K562 (cell line): ENCODE data around the gene DNAJC1. TPM values are rescaled to one million over a fixed set of nuclear protein-coding genes. Genes with fewer than 3 reads are reported as not detected.

Source experiments
- BDP1 ChIP-seq: IDR thresholded peaks from 3 replicates; pipeline ENCODE4 v1.6.1; 2011; ENCODE audit not compliant: insufficient read length, insufficient read depth
- BRD4 ChIP-seq: fragments of 200-600 bp; sonication (generic); IDR thresholded peaks from 2 replicates; pipeline ENCODE4 v1.6.1; 2017; ENCODE audit warnings: inconsistent platforms
- CREBBP ChIP-seq: IDR thresholded peaks from one replicate; pipeline ENCODE4 v1.6.1; 2012; ENCODE audit warnings: low read depth, mild to moderate bottlenecking, control low read depth, inconsistent platforms, low read length
- DDX20 ChIP-seq: fragments of 450-650 bp; IDR thresholded peaks from 2 replicates; pipeline ENCODE4 v1.6.1; 2016; ENCODE audit warnings: missing genetic modification characterization, low read depth, mild to moderate bottlenecking, missing compliant biosample characterization, moderate library complexity
- ETS2 ChIP-seq: IDR thresholded peaks from 2 replicates; pipeline ENCODE4 v1.6.1; 2016; ENCODE audit warnings: borderline replicate concordance, missing genetic modification characterization, mild to moderate bottlenecking, moderate library complexity, missing compliant biosample characterization; ENCODE audit not compliant: poor library complexity, severe bottlenecking
- GABPB2 ChIP-seq: fragments of 250-450 bp; sonication (Bioruptor Pico); conservative IDR thresholded peaks from 2 replicates; pipeline ENCODE4 v1.5.1; 2021; ENCODE audit warnings: mild to moderate bottlenecking
- KLF16 ChIP-seq: IDR thresholded peaks from 2 replicates; pipeline ENCODE4 v1.6.1; 2016; ENCODE audit warnings: antibody characterized with exemption
- MEF2D ChIP-seq: conservative IDR thresholded peaks from 2 replicates; pipeline ENCODE4 v1.6.1; 2016; ENCODE audit warnings: low read depth, missing genetic modification characterization, missing compliant biosample characterization
- NR3C1 ChIP-seq: sonication (generic); formaldehyde crosslinking; IDR thresholded peaks from 2 replicates; pipeline ENCODE4 v1.8.1; 2022; ENCODE audit warnings: missing genetic modification reagents
- PCBP1 ChIP-seq: fragments of 200-400 bp; formaldehyde crosslinking; IDR thresholded peaks from 2 replicates; pipeline ENCODE4 v1.6.1; 2018; ENCODE audit warnings: mild to moderate bottlenecking, low read depth, low read length; ENCODE audit not compliant: poor library complexity, severe bottlenecking
- POU5F1 ChIP-seq: fragments of 150-350 bp; IDR thresholded peaks from 2 replicates; pipeline ENCODE4 v1.6.1; 2014; ENCODE audit warnings: borderline replicate concordance, low read length, low read depth, mild to moderate bottlenecking; ENCODE audit not compliant: partially characterized antibody
- RFX7 ChIP-seq: fragments of 250-450 bp; sonication (Bioruptor Pico); IDR thresholded peaks from 2 replicates; pipeline ENCODE4 v1.5.1; 2021; ENCODE audit warnings: mild to moderate bottlenecking
- SIRT6 ChIP-seq: IDR thresholded peaks from one replicate; pipeline ENCODE4 v1.6.1; 2012; ENCODE audit warnings: low read depth, mild to moderate bottlenecking, control low read depth, inconsistent platforms, low read length, moderate library complexity
- SMAD4 ChIP-seq: fragments of 250-450 bp; sonication (Bioruptor Pico); conservative IDR thresholded peaks from 2 replicates; pipeline ENCODE4 v1.8.0; 2021; ENCODE audit warnings: inconsistent platforms, mild to moderate bottlenecking, moderate library complexity
- SMC3 ChIP-seq: conservative IDR thresholded peaks from 2 replicates; pipeline ENCODE4 v1.6.1; 2011; ENCODE audit warnings: low read depth, low read length, improper control_type of control experiment; ENCODE audit not compliant: insufficient read depth
- SOX6 ChIP-seq: fragments of 450-650 bp; IDR thresholded peaks from 2 replicates; pipeline ENCODE4 v1.6.1; 2014; ENCODE audit warnings: mild to moderate bottlenecking
- STAT5B ChIP-seq: fragments of 250-450 bp; sonication (Bioruptor Pico); IDR thresholded peaks from 2 replicates; pipeline ENCODE4 v1.8.0; 2021; ENCODE audit warnings: mild to moderate bottlenecking, inconsistent platforms
- SUPT5H ChIP-seq: fragments of 450-650 bp; IDR thresholded peaks from 2 replicates; pipeline ENCODE4 v1.6.1; 2016
- TRIM24 ChIP-seq, 2 experiments: fragments of 450-650 bp; IDR thresholded peaks; 2 replicates each; pipeline ENCODE4 v1.6.1; 2016
- ZC3H4 ChIP-seq: sonication (generic); formaldehyde crosslinking; IDR thresholded peaks from 2 replicates; pipeline ENCODE4 v1.9.0; 2021; ENCODE audit warnings: missing genetic modification reagents, borderline replicate concordance
- ZNF12 ChIP-seq: sonication (generic); formaldehyde crosslinking; IDR thresholded peaks from 2 replicates; pipeline ENCODE4 v1.4.0; 2020; ENCODE audit warnings: mild to moderate bottlenecking, missing genetic modification reagents
- ZNF197 ChIP-seq: fragments of 200-800 bp; sonication (Bioruptor generic); IDR thresholded peaks from 2 replicates; pipeline ENCODE4 v1.6.1; 2016; ENCODE audit warnings: low read depth, missing genetic modification characterization, missing compliant biosample characterization
- ZNF384 ChIP-seq: IDR thresholded peaks from 2 replicates; pipeline ENCODE4 v1.6.1; 2012; ENCODE audit warnings: low read depth, low read length, improper control_type of control experiment
- ZNF695 ChIP-seq: fragments of 450-650 bp; formaldehyde crosslinking; IDR thresholded peaks from 2 replicates; pipeline ENCODE4 v1.4.0; 2020; ENCODE audit warnings: mild to moderate bottlenecking, moderate library complexity
- ZNF696 ChIP-seq: fragments of 250-450 bp; sonication (Bioruptor Pico); conservative IDR thresholded peaks from 2 replicates; pipeline ENCODE4 v1.4.0; 2020; ENCODE audit warnings: mild to moderate bottlenecking, moderate library complexity
- polyA plus RNA-seq, 8 experiments: library from polyadenylated mRNA; depleted of rRNA in 4 of 8; stranded (reverse) in 5 of 8; unstranded in 3 of 8; fragments of >200 nt; fragmentation: Nextera tagmentation in 2 of 8; fragmentation: Illumina TruSeq in 1 of 8; extraction: Ambion mirVana in 2 of 8; extraction: Trizol in 1 of 8; gene quantifications; 2 replicates each; pipeline versions ENCODE4 v1.2.1 to v1.2.3, GENCODE V29; 2011 to 2014; ENCODE audit warnings: inconsistent platforms in 1 of 8, missing spikeins in 1 of 8
- total RNA-seq, 7 experiments: library from RNA; depleted of rRNA in 6 of 7; stranded (reverse); fragments of >200 nt in 6 of 7; fragmentation: Illumina TruSeq in 2 of 7; extraction: Trizol in 2 of 7; gene quantifications; 2 replicates each; pipeline versions ENCODE4 v1.2.1 to v1.2.3, GENCODE V29; 2011 to 2021; ENCODE audit warnings: low replicate concordance in 1 of 7
- TF ChIP-seq, protein P1 (sequence below): fragments of 450-650 bp; IDR thresholded peaks from 2 replicates; pipeline ENCODE4 v1.6.1; 2016; ENCODE audit warnings: missing biosample characterization, missing genetic modification characterization
- TF ChIP-seq, protein P2 (sequence below): fragments of 250-450 bp; sonication (Bioruptor Pico); IDR thresholded peaks from 2 replicates; pipeline ENCODE4 v1.8.0; 2021; ENCODE audit warnings: moderate library complexity, mild to moderate bottlenecking, inconsistent platforms
- TF ChIP-seq, protein P3 (sequence below): fragments of 250-450 bp; sonication (Bioruptor Pico); IDR thresholded peaks from 2 replicates; pipeline ENCODE4 v1.8.0; 2022; ENCODE audit warnings: moderate library complexity, mild to moderate bottlenecking, inconsistent platforms

Gene DNAJC1
- total and polyA plus RNA-seq, 9 of the 15 experiments (the other 6 are each of a cell fraction or from before 2014, with no cell fraction given): 5.4 to 77.6 (median 40.3) TPM

DNA sequence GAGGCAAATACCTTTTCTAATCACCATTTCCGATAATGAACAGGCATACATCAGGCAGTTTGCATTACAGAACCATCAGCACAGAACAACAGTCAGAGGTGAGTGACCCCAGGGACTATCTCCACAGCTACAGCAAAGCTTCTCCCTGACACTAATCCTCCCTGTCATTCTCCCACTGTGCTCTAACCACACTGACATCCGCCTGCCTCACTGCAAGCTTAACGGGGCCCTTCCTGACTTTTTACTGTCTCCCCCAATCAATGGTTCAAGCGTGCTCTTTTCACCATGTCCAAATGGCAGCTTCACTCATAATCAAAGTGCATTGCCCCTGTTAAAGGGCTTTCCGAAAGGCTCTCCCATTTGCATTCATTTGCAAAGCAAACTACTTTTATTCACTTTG, 196.3 kb downstream of the DNAJC1 start (continued):
- TF ChIP-seq, protein P1, sequence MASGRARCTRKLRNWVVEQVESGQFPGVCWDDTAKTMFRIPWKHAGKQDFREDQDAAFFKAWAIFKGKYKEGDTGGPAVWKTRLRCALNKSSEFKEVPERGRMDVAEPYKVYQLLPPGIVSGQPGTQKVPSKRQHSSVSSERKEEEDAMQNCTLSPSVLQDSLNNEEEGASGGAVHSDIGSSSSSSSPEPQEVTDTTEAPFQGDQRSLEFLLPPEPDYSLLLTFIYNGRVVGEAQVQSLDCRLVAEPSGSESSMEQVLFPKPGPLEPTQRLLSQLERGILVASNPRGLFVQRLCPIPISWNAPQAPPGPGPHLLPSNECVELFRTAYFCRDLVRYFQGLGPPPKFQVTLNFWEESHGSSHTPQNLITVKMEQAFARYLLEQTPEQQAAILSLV (tag): no peak
- TF ChIP-seq, protein P2, sequence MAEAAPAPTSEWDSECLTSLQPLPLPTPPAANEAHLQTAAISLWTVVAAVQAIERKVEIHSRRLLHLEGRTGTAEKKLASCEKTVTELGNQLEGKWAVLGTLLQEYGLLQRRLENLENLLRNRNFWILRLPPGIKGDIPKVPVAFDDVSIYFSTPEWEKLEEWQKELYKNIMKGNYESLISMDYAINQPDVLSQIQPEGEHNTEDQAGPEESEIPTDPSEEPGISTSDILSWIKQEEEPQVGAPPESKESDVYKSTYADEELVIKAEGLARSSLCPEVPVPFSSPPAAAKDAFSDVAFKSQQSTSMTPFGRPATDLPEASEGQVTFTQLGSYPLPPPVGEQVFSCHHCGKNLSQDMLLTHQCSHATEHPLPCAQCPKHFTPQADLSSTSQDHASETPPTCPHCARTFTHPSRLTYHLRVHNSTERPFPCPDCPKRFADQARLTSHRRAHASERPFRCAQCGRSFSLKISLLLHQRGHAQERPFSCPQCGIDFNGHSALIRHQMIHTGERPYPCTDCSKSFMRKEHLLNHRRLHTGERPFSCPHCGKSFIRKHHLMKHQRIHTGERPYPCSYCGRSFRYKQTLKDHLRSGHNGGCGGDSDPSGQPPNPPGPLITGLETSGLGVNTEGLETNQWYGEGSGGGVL (CRISPR knock-in tag): no peak
- TF ChIP-seq NR3C1 (CRISPR knock-in tag) (no peak), ZC3H4 (CRISPR knock-in tag) (no peak), MEF2D (no peak), STAT5B (no peak), GABPB2 (CRISPR knock-in tag) (0 out of 2 replicates have a peak, but pooled peaks have one; percentile 46), ETS2 (no peak), SIRT6 (no peak), ZNF384 (no peak), ZNF695 (CRISPR knock-in tag) (no peak), TRIM24 (IDR thresholded peaks at IDR 0.05) (peak; percentile 70 to 85; a peak in 3 of 4 replicates), PCBP1 (no peak), DDX20 (no peak), SOX6 (peak; percentile 80), RFX7 (CRISPR knock-in tag) (no peak), BRD4 (no peak), KLF16 (peak; percentile 42; the same call in 1 of the 2 replicates), ZNF12 (CRISPR knock-in tag) (no peak), ZNF696 (CRISPR knock-in tag) (no peak), SUPT5H (no peak), SMAD4 (CRISPR knock-in tag) (peak; percentile 57), SMC3 (no peak), CREBBP (no peak), ZNF197 (CRISPR knock-in tag) (0 out of 2 replicates have a peak, but pooled peaks have one; percentile 39), POU5F1 (no peak), BDP1 (no peak)
- TF ChIP-seq, protein P3, sequence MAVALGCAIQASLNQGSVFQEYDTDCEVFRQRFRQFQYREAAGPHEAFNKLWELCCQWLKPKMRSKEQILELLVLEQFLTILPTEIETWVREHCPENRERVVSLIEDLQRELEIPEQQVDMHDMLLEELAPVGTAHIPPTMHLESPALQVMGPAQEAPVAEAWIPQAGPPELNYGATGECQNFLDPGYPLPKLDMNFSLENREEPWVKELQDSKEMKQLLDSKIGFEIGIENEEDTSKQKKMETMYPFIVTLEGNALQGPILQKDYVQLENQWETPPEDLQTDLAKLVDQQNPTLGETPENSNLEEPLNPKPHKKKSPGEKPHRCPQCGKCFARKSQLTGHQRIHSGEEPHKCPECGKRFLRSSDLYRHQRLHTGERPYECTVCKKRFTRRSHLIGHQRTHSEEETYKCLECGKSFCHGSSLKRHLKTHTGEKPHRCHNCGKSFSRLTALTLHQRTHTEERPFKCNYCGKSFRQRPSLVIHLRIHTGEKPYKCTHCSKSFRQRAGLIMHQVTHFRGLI (CRISPR knock-in tag): no peak
